ENCODE results near the gene TMEM117.

DNA sequence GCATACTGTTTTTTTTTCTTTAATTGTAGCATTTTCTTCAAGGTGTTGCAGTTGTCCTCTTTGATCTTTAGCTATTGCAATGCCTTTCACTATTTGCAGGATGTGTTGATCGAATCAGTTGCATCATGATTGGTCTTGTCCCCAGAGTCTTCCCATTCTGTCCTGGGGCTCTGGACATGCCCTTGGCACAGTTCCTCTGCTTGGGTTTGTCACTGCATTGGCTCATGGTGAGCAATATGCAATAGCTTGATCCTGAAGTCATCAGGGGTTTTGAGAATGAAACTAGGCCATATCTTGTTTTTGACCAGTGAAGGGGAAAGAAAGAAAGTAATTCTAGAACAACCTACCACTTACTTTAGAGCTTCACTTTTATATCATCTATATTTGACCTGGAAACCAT is 281.5 kb downstream of the TMEM117 start:
- TF ChIP-seq, protein P1, sequence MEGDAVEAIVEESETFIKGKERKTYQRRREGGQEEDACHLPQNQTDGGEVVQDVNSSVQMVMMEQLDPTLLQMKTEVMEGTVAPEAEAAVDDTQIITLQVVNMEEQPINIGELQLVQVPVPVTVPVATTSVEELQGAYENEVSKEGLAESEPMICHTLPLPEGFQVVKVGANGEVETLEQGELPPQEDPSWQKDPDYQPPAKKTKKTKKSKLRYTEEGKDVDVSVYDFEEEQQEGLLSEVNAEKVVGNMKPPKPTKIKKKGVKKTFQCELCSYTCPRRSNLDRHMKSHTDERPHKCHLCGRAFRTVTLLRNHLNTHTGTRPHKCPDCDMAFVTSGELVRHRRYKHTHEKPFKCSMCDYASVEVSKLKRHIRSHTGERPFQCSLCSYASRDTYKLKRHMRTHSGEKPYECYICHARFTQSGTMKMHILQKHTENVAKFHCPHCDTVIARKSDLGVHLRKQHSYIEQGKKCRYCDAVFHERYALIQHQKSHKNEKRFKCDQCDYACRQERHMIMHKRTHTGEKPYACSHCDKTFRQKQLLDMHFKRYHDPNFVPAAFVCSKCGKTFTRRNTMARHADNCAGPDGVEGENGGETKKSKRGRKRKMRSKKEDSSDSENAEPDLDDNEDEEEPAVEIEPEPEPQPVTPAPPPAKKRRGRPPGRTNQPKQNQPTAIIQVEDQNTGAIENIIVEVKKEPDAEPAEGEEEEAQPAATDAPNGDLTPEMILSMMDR (IDR thresholded peaks at IDR 0.05; ENCODE audit: low read length), result no peak
- no peak for TF ChIP-seq EZH2 (IDR thresholded peaks at IDR 0.05; ENCODE audit: borderline replicate concordance, low read length)

All from OCI-LY1 (cell line).